ENCODE results near the gene CSMD2. TPM values are rescaled to one million over a fixed set of nuclear protein-coding genes. Genes with fewer than 3 reads are reported as not detected.

The CSMD2 gene
- total and polyA plus RNA-seq, 2 of the 8 experiments (the other 6 are each of a cell fraction or from before 2014, with no cell fraction given), result 7.0 to 14.7 TPM

DNA sequence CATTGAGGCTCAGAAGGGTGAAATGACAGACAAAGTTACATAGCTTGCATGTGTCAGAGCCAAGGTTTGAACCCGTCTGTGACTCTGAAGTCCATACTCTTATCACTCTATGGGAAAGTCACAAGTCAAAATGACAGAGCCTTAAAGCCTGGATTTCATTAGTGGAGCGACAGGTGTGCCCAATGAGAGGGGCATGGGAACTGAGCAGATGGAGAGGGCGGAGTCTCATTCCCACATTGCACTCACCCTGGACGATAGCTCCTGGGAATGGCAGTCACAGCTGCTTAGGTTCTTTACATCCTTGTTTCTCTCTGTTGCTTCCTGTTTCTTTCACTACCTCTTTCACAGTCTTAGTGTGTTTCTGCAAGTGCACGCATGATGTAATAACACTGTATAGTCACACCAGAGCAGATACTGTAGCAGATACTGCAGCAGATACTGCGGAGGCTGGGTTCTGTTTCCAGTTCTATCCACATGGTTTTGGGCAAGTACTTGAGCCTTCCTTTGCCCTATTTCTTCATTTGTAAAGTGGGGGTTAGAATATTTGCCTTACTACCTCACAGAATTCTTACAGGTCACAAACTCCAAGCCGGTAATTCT is 565.4 kb downstream of the CSMD2 start:
- H3K27me3 ChIP-seq (replicated peaks in 1 of 4; ENCODE audit: control insufficient read depth in 3 of 4, extremely low read depth in 1 of 4, insufficient read depth in 3 of 4, low read length in 3 of 4), result no peaks in the 10 kb centered on the region; a peak in 1 of 7 replicates
- H3K4me2 ChIP-seq (ENCODE audit: insufficient read depth in 1 of 2, low read depth in 2 of 2, low read length in 2 of 2), result no peak overlapping the region
- TF ChIP-seq SAP30 (IDR thresholded peaks at IDR 0.05; ENCODE audit: insufficient read depth, insufficient replicate concordance, low read length) (no peak), FOSL1 (IDR thresholded peaks at IDR 0.05; ENCODE audit: insufficient read depth, low read depth, low read length) (no peak), EZH2 (IDR thresholded peaks at IDR 0.05; ENCODE audit: low read depth, low read length, severe bottlenecking) (no peak), CREB1 (IDR thresholded peaks at IDR 0.05) (no peak), SRF (IDR thresholded peaks at IDR 0.05; ENCODE audit: low read depth, low read length) (no peak), SP4 (IDR thresholded peaks at IDR 0.05; ENCODE audit: low read length) (no peak), HDAC2 (IDR thresholded peaks at IDR 0.05; ENCODE audit: borderline replicate concordance in 1 of 2, low read depth in 2 of 2, low read length in 2 of 2) (no peak)
- TF ChIP-seq, protein P1, sequence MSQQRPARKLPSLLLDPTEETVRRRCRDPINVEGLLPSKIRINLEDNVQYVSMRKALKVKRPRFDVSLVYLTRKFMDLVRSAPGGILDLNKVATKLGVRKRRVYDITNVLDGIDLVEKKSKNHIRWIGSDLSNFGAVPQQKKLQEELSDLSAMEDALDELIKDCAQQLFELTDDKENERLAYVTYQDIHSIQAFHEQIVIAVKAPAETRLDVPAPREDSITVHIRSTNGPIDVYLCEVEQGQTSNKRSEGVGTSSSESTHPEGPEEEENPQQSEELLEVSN (IDR thresholded peaks at IDR 0.05), result no peak
- TF ChIP-seq, protein P2, sequence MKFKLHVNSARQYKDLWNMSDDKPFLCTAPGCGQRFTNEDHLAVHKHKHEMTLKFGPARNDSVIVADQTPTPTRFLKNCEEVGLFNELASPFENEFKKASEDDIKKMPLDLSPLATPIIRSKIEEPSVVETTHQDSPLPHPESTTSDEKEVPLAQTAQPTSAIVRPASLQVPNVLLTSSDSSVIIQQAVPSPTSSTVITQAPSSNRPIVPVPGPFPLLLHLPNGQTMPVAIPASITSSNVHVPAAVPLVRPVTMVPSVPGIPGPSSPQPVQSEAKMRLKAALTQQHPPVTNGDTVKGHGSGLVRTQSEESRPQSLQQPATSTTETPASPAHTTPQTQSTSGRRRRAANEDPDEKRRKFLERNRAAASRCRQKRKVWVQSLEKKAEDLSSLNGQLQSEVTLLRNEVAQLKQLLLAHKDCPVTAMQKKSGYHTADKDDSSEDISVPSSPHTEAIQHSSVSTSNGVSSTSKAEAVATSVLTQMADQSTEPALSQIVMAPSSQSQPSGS (IDR thresholded peaks at IDR 0.05; ENCODE audit: low read length), result no peak
- peaks cover 0 to 7% (median 0%) of the 10 kb centered on the region in 4 experiments; a peak in 2 of 8 replicates for H3K36me3 ChIP-seq (ENCODE audit: control insufficient read depth in 2 of 4, insufficient read depth in 4 of 4, low read length in 3 of 4)
- H3K23me2 ChIP-seq (ENCODE audit: low read depth, low read length), result no peaks in the 10 kb centered on the region
- ChIA-PET CTCF (ENCODE audit: partially characterized antibody) (interaction anchor here (1.3 to 2.3 kb wide), 2 partner anchors 13 to 129 kb away, joined by 3 to 6 read pairs; no protein-coding TSS in a partner anchor), POLR2A (ENCODE audit: partially characterized antibody) (interaction anchor here (1.0 kb wide), 1 partner anchor 10 kb away, joined by 3 read pairs; no protein-coding TSS in a partner anchor)
- H3K4ac ChIP-seq (replicated peaks; ENCODE audit: insufficient read length, low read depth, low read length), result no peak overlapping the region
- no peak for DNase-seq (ENCODE audit: low read depth in 1 of 2, low spot score in 2 of 2)
- H2BK120ac ChIP-seq (replicated peaks; ENCODE audit: low read depth, low read length), result no peak overlapping the region
- no peaks in the 10 kb centered on the region for H3K4me1 ChIP-seq (replicated peaks in 1 of 4; ENCODE audit: control insufficient read depth in 3 of 4, insufficient read depth in 4 of 4, low read length in 3 of 4)
- WGBS, 2 experiments (ENCODE audit: extremely low coverage in 1 of 2, insufficient coverage in 1 of 2, insufficient read length in 1 of 2, insufficient replicate concordance in 2 of 2, low coverage in 1 of 2, low lambda C conversion rate in 2 of 2, missing lambda C conversion rate in 1 of 2), result 85% methylated on average over 7 of the region's 7 CpGs; no CpG with 5 or more reads in 1 of the 2 experiments
- H4K8ac ChIP-seq (ENCODE audit: extremely low read depth, insufficient read depth, low read length), result no peak overlapping the region
- H3K18ac ChIP-seq (ENCODE audit: extremely low read depth, low read length), result no peak overlapping the region
- H3K9ac ChIP-seq (replicated peaks in 1 of 4; ENCODE audit: extremely low read depth in 1 of 4, low read depth in 3 of 4, low read length in 3 of 4), result no peak overlapping the region
- no peak overlapping the region for H2BK5ac ChIP-seq (ENCODE audit: low read depth, low read length)
- H2BK15ac ChIP-seq (ENCODE audit: low read length), result no peak overlapping the region
- H3K9me3 ChIP-seq (ENCODE audit: insufficient read depth in 2 of 2, low read depth in 1 of 2, low read length in 1 of 2), result no peaks in the 10 kb centered on the region
- no peak overlapping the region for H3K4me3 ChIP-seq (ENCODE audit: extremely low read depth in 1 of 4, insufficient read depth in 2 of 4, low read depth in 3 of 4, low read length in 4 of 4)
- no peaks in the 10 kb centered on the region for H3K79me2 ChIP-seq (ENCODE audit: control insufficient read depth in 1 of 2, insufficient read depth in 2 of 2, low read length in 2 of 2)
- no peak overlapping the region for H3K23ac ChIP-seq (ENCODE audit: insufficient read length)
- H3K56ac ChIP-seq (replicated peaks; ENCODE audit: insufficient read length, low read depth, low read length), result no peak overlapping the region
- no peaks in the 10 kb centered on the region for H4K20me1 ChIP-seq (replicated peaks in 1 of 2; ENCODE audit: control insufficient read depth in 1 of 2, insufficient read depth in 2 of 2, low read length in 2 of 2)
- no peak overlapping the region for H4K5ac ChIP-seq (ENCODE audit: insufficient read length, low read depth, low read length)
- no peak overlapping the region for H2BK12ac ChIP-seq (ENCODE audit: low read depth, low read length)
- H2BK20ac ChIP-seq (ENCODE audit: low read length), result no peak overlapping the region
- no peak overlapping the region for H2AK5ac ChIP-seq (ENCODE audit: low read depth, low read length)
- H2AFZ ChIP-seq (ENCODE audit: low read length), result no peak overlapping the region
- no peaks in the 10 kb centered on the region for H3K79me1 ChIP-seq (ENCODE audit: low read depth, low read length)
- FAIRE-seq, result no peak
- H4K91ac ChIP-seq (replicated peaks; ENCODE audit: insufficient read length, low read length), result no peak overlapping the region
- H3K14ac ChIP-seq (ENCODE audit: insufficient read length), result no peak overlapping the region
- H3K27ac ChIP-seq (ENCODE audit: low read depth, low read length), result no peak overlapping the region
